ENCODE data around the gene NAA25.
"Not testable (repeated sequence)": the region's sequence is repeated elsewhere in the genome, so short reads cannot be mapped to it uniquely, and the experiment has no call there.

The NAA25 gene

DNA sequence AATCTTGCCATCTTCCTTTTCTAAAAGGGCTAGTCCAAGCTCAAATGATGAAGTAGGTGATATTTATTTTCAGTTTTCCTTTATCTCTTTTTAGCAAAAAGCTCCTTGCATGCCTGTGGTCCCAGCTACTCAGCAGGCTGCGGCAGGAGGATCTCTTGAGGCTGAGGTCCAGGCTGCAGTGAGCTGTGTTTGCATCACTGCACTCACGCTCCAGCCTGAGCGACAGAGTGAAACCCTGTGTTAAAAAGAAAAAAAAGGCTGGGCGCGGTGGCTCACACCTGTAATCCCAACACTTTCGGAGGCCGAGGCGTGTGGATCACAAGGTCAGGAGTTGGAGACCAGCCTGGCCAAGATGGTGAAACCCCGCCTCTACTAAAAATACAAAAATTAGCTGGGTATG is 100.6 kb downstream of the NAA25 start:
- DNase-seq, result no peak

DNA sequence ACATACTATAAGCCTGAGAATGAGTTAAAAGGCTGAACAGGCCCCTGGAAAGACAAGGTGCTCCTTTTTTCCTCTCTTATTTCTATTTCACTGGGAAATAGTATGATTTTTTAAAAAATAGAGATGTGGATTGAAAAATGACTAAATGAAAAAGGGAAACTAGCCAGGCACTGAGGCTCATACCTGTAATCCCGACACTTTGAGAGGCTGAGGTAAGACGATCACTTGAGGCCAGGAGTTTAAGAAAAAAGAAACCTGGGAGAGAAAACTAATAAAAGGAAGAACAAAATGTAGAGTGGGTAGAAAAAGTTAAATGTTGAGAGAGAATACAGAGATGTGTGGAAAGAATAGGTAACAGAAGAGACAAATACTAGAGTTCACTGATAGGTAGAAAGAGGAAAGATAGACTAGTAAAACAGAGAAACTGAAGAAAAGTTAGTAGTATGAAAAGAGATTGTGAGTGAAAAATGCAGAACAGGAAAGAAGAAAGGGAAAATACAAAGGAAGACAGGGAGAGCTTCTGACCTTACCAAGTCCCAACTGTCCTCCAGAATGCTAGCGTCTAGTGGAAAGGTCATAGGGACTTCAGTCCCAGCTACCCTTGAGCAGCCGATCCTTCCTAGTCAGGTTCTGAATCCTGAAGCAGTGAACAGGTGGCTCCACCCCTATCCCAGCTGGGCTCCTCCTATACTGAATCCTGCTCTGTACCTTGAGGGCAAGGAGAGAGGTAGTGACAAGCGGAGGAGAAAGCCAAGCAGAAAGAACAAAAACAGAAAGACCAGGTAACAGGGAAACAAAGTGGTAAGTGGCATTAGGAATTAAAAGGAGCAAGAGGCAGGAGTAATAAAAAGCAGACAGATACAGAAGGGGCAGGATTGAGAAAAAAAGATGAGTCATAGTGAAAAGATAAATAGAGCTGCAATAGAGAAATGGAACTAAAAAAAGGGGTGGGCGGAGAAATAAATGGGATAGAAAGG is 102.9 kb downstream of the NAA25 start:
- DNase-seq, result no peak

- DNase-seq, result no peak
Observed at GRCh38 chr12:112004041-112004440, 104.5 kb downstream of the NAA25 start.

DNA sequence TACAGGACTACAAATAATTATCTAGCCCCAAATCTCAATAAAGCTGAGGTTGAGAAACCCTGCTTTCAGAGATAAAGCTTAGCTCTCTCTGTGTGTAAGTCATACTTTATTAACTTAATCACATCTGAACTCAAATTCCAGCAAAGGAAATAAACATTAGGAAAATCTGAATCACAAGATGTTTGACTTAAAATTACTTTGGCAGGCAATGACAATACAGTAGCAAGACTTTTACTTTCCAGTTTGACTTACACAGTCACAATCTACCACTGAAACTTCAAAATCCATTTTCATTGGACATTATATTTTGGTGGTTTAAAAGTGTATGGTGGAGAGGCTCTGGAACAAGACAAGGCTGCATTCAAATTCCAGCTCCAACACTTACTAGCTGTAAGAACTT is 107.0 kb downstream of the NAA25 start:
- no peak for DNase-seq

- DNase-seq, result no peak
Observed at GRCh38 chr12:112000820-112001219, 107.8 kb downstream of the NAA25 start.

GRCh38 chr12:111999129-111999528 is 109.5 kb downstream of the NAA25 start:
- not testable (repeated sequence) for DNase-seq

DNA sequence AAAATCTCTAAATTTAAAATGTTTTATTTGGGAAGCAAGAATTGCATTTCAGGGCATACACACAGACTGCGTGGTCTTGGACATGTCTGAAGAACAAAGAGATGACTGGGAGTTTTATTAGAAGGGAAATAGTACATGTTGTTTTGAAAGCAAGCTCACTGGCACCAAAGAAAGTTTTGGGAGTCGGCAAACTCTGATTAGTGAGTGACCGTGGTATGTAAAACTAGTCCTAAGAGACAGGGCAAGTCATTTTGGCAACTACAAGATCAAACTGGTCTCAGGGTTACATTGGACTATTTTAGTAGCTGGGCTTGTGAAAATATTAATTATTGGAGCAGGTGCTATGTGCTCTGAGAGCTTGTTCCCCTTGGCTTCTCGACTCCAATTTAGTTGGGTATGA is 110.6 kb downstream of the NAA25 start:
- no peak for DNase-seq

GRCh38 chr12:111997300-111997699 is 111.3 kb downstream of the NAA25 start:
- DNase-seq, result no peak

DNA sequence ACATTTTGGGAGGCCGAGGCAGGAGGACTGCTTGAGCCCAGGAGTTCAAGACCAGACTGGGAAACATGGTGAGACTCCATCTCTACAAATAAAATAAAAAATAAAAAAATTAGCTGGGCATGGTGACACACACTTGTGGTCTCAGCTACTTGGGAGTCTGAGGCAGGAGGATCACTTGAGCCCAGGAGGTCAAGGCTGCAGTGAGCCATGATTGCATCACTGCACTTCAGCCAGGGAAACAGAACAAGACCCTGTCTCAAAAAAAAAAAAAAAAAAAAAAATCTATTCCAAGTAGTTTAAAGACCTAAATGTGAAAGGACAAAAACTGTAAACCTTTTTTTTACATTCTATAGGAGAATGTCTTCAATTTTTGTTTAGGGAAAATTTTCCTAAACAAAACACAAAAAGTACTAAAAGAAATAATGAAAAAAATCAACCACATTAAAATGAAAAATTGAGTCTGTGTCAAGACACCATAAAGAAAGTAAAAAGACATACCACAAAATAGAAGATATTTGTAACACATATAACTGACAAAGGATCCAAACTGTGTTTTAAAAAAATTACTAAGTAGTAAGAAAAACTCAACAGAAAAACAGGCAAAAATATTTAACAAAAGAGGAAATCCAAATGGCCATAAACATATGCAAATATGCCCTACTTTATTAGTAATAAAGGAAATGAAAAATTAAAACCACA is 112.7 kb downstream of the NAA25 start:
- no peak for DNase-seq

DNA sequence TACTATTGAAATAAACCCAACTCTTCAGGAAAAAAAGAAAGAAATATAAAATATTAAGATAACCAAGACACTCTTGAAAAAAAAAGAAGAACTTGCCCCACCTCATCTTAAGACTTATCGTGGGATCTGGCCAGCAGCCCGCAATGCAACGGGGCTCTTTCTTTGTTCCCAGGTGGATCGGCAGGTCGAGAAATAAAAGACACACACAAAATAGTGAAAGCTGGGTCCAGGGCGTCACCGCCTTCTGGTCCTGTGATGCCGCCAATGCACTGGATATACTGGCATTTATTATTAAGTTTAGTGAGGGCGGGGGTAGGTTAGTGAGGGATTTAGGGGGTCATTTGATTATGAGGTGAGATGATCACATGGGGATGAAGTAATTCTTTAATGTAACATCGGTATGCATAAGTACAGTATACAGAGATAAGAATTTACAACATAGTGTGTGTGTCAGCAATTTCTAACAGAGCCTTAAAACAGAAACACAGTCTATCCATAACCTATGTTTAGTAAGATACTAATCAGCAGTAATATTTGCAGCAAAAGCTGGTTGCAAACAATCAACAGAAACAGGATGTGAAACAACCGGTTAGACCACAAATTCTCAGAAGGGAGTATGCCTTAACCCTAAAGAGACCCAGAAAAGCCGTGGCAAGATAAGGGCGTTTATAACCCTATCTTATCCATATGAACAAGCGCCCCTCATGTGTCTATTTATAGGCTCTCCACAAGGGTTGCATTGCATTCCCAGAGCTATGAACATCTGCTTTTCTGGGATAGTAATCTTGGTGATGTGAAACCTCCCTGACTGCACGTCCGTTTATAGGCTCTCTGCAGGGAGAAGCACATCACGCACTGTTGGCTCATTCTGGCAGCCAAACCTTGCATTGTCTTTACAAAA is 114.1 kb downstream of the NAA25 start:
- DNase-seq, result not testable (repeated sequence)

DNA sequence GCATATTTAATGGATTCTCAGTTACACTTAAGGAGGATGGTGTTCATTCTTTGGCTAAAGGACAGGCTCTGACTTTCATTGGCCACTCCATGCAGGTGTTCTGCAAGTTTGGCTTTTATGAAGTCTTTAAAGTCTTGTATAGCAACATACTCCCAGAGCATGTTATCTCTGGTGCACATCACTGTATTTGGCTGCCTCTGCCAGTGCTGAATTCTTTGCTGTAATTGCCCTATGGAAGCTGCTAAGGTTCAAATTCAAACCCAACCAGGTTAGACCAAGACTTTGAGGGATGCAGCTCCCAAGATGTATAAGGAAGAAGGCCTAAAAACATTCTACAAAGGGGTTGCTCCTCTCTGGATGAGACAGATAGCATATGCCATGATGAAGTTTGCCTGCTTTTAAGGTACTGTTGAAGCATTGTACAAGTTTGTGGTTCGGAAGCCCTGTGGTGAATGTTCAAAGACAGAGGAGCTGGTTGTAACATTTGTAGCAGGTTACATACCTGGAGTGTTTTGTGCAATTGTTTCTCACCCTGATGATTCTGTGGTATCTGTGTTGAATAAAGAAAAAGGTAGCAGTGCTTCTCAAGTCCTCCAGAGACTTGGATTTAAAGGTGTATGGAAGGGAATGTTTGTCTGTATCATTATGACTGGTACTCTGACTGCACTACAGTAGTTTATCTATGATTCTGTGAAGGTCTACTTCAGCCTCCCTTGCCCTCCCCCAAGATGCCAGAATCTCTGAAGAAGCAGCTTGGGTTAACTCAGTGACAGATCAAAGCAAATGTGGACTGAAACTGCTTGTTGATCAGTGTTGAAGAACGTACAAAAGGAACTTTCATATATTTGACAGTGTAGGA is 115.1 kb downstream of the NAA25 start:
- no peak for DNase-seq

GRCh38 chr12:111992464-111992863 is 116.1 kb downstream of the NAA25 start:
- DNase-seq, result no peak

GRCh38 chr12:111991946-111992345 is 116.6 kb downstream of the NAA25 start:
- DNase-seq, result no peak

GRCh38 chr12:111991535-111991934 is 117.0 kb downstream of the NAA25 start:
- DNase-seq, result no peak

DNA sequence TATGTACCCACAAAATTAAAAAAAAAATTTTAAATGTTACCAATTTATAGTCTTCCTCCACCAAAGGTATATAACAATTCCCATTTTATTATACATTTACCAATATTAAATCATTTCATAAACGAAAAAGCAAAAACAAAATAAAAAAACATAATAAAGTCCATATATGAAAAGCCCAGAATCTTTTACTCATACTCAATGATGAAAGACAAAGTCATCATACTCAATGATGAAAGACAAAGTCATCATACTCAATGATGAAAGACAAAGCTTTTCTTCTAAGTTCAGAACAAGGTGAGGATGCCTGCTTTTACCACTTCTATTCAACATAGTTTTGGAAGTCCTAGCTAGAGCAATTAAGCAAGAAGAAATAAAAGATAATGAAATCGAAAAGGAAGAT is 123.8 kb downstream of the NAA25 start:
- no peak for DNase-seq

DNA sequence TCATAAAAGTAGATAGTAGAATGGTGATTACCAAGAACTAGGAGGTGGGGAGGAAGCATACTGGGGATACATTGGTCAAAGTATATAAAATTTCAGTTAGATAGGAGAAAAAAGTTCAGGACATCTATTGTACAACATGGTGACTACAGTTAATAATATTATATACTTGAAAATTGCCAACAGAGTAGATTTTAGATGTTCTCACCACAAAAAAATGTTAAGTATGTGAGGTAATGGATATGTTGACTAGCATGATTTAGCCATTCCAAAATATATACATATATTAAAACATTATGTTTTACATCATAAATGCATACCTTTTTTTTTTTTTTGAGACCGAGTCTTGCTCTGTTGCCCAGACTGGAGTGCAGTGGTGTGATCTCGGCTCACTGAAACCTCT is 126.6 kb downstream of the NAA25 start:
- DNase-seq, result no peak

DNA sequence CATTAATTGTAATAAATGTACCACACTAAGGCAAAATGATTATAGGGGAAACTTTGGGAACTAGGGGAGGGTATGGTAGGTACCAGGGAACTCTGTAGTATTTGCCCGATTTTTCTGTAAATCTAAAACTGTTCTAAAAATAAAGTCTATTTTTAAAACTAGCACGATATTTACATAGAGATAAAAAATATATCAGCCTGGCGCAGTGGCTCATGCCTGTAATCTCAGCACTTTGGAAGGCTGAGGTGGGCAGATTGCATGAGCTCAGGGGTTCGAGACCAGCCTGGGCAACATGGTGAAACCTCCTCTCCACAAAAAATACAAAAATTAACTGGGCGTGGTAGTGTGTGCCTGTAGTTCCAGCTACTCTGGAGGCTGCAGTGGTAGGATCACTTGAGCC is 128.0 kb downstream of the NAA25 start:
- no peak for DNase-seq

DNA sequence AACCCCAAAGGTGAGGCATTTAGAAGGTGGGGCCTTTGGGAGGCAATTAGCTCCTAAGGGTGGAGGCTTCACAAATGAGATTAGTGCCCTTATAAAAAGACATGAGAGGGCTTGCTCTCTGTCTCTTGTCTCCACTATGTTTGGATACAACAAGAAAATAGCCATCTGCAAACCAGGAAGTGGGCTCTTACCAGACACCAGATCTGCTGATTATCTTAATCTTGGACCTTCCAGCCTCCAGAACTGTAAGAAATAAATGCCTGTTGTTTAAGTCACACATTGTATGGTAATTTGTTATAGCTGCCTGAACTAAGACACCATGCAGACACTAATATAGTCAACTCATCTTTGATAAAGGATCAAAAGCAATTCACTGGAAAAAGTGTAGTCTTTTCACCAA is 130.0 kb downstream of the NAA25 start:
- no peak for DNase-seq

DNA sequence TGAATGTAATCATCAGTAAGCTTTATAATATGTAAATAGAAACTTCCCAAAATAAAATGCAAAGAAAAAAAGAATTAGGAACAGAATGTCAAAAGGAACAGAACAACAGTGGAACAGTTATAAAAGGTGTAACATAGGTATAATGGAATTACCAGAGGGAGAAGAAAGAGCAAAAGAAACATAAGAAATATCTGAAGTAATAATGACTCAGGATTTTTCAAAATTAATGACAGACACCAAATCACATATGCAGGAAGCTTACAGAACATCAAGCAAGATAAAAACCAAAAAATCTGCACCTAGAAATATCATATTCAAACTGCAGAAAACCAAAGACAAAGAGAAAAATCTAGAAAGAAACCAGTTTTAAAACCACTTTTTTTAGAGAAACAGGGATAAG is 131.7 kb downstream of the NAA25 start:
- no peak for DNase-seq

All from NCI-H446 (cell line).